Activated CD8-positive, alpha-beta memory T cell treated with anti-CD3 and anti-CD28 coated beads, Interleukin-2, amount 50 U/mL, for 4 hours (primary cell): ENCODE measurements around the gene LRFN3.
"Not testable (repeated sequence)": the region's sequence is repeated elsewhere in the genome, so short reads cannot be mapped to it uniquely, and the experiment has no call there.

Experiments used
- DNase-seq: peaks from one replicate; pipeline ENCODE4 v3.0.0-alpha.2; 2020

Gene LRFN3

DNA sequence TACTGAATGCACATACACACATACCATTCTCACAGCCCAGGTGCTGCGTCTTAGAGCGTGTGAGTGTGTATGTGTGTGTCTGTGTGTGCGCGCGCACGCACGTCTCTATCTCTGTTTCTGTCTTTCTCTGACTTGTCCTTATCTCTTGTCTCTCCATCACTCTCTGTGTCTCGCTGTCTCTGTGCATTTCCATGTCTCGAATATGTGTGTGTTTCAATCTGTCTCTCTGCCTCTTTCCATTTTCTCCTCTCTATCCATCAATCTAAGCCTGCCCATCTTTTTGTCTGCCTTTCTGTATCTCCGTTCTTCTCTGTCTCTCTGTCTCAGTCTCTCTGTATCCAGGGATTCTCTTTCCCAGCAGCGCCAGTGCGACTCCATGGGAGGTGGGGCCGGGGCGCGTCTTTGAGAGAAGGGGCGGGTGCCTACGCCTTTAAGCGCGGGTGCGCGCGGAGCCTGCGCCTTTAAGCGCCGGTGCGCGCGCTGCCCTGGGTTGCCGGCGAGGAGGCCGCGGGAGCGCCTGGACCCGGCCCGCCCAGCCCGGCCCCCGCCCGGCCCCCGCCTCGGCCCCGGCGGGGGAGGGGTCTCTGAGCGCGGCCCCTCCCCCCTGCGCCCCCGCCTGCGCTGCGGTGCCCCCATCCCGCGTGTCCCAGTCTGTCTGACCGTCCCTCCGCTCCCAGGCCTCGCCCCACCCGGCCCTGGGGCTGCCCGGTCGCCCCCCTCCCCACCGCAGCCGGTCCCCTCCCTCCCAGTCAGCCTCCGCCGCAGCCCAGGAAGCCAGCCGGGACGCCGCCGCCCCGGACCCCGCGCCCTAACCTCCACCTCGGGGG, at the start of gene LRFN3:
Gene LRFN3, plus strand, starts transcription at position 464 of the 827 bp plus-strand sequence. CDS start 3,052 bp downstream, outside the sequence.
- DNase-seq, result peak; percentile 63

- DNase-seq, result no peak
Measured at GRCh38 chr19:35887197-35887596, 49.0 kb upstream of the LRFN3 start.

- DNase-seq, result no peak
Measured at GRCh38 chr19:35888398-35888797, 47.8 kb upstream of the LRFN3 start.

- no peak for DNase-seq
Measured at GRCh38 chr19:35889370-35890112, 46.6 kb upstream of the LRFN3 start.

GRCh38 chr19:35890113-35890650, 46.0 kb upstream of the LRFN3 start:
- no peak for DNase-seq

DNA sequence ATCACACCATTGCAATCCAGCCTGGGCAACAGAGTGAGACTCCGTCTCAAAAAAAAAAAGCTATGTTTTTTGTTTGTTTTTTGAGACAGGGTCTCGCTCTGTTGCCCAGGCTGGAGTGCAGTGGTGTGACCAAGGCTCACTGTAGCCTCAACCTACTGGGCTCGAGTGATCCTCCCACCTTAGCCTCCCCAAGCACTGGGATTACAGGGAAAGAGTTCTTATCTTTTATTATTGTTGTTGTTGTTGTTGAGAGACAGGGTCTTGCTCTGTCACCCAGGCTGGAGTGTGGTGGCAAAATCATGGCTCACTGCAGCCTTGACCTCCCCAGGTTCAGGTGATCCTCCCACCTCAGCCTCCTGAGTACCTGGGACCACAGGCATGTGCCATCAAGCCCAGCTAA, 44.4 kb upstream of the LRFN3 start:
- not testable (repeated sequence) for DNase-seq

DNA sequence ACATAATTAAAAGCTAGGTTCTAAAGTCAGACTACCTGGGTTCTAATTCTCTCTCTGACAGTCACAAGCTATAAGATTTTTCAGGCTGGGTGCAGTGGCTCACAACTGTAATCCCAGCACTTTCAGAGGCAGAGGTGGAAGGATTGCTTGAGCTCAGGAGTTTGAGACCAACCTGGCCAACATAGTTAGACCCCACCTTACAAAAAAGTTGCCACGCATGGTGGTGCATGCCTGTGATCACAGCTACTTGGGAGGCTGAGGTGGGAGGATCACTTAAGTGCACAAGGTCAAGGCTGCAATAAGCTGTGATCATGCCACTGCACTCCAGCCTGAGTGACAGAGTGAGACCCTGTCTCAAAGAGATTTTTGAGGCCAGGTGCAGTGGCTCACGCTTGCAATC, 41.8 kb upstream of the LRFN3 start:
- no peak for DNase-seq

DNA sequence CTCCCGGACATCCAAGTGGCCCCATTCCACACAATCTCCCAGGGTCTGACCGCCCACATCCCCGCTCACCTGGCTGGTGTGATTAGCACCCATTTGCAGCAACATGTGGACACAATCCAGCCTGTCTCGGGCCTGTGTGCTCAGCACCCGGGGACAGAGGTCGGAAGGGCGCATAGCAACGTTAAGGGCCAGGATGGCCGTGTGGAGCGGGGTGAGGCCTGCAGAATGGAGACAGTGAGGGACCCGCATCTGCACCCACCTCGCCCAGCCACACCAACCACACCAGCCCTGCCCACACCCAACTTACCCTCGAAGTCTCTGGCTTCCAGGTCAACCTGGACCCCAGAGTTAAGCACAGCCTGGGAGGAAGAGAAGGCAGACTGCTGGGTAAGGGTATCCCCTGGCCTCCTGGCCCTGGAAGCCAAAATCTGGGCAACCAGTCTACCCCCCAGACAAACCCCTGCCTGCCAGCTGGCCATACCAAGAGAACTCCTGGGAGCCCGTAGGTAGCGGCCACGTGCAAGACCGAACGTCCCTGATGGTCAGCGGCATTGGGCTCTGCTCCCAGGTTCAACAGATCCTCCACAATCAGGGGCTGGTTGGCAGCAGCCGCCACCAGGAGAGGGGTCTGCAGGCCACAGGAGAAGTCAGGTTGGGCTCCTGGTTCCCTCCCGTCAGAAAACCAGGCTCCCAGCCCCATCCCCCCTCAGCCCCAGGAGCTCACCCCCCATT, 40.1 kb upstream of the LRFN3 start:
- no peak for DNase-seq

GRCh38 chr19:35896643-35897040, 39.5 kb upstream of the LRFN3 start:
- no peak for DNase-seq

GRCh38 chr19:35897706-35898451, 38.3 kb upstream of the LRFN3 start:
- no peak for DNase-seq

GRCh38 chr19:35898499-35898809, 37.7 kb upstream of the LRFN3 start:
- DNase-seq, result no peak

DNA sequence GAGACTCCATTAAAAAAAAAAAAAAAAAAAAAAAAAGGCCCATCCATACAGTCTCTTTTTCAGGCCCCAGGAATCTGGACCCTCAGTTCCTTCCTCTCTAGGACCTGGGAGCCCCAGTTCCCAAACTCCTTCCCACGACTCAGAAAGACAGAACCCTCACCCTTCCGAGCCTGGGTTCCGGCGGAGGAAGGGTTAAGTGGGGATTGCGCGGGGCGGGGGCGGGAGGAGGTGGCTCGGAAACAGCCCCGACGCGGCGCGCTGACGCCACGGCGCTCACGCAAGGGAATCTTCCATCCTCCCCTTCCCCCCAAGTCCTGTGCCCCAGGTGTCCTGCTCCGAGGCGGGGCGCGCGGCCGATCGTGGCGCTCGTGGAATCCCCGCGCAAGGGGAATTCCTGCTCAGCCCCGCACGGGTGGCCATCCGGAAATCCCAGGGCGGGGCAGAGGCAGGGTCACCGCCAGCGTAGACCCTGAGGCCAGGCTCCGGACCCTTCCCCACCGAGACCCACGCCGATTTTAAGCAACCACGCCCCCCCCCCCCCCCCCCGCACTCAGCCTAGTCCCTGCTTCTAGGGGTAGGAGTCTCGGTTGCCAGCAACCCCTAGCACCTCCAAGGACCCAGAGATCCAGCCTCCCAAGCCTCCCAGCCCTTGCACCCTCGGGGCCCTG, 36.5 kb upstream of the LRFN3 start:
- DNase-seq, result peak; percentile 88

DNA sequence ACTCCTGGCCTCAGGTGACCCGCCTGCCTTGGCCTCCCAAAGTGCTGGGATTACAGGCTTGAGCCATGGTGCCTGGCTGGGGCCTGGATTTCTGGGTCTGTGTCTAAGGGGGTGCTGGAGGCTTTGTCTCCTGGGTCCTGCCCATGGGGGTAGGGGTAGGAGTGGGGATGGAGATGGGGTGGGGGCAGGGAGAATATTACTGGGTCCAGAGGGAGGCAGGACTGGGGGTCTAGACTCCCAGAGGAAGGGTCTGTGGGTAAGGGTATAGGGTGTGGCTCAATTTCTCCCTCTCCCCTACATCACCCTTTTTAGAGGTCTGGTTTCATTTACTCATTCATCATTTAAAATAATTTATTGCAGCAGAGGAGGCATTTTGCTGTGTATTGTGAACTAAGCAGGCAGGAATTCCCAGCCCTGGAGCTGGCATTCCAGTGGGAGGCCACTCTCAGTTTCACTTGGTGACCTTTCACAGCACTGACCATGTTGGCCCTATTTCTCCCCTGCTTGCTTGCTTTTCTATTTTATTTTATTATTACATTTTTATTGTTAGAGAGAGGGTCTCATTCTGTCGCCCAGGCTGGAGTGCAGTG, 35.0 kb upstream of the LRFN3 start:
- DNase-seq, result no peak

DNA sequence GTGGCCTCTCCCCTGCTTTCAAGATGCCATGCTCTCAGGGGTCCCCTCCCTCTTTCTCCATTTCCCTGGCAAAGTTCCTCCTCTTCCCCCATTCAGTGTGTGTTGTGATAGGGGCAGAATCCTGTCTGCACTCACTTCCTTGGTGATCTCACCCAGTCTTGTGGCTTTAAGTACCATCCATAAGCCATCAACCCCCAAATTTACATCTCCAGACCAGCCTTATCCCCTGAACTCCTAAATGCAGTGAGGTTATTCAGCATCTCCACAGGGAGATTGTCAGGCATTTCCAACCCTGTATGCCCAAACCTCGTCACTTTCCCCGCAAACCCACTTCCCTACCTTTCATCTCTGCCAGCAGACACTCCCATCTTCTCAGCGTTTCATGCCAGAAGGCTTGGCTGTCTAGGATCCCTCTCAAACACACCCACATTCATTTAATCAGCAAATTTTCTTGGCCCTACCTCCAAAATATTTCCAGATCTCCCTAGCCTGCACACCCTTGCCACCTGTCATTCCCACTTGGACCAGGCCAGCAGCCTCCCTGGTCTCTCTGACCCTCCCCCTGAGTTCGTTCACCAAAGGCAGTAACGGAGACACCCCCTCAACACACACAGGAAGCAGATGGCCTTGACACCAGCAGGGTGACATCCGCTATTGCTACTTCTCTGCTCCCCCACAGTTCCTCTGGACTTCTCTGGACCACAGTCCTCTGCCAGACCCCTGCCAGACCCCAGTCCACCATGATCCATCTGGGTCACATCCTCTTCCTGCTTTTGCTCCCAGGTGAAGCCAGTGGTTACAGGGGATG, 34.1 kb upstream of the LRFN3 start, which contains the start of gene HCST:
Gene HCST, plus strand, starts transcription at position 676 of the 808 bp plus-strand sequence. Its CDS starts 65 bp downstream, at position 741.
- DNase-seq, result no peak

- no peak for DNase-seq
Measured at GRCh38 chr19:35902870-35903475, 33.2 kb upstream of the LRFN3 start.

GRCh38 chr19:35903550-35904179, 32.5 kb upstream of the LRFN3 start:
- peak; percentile 92 for DNase-seq

- DNase-seq, result no peak
Measured at GRCh38 chr19:35904311-35905068, 31.7 kb upstream of the LRFN3 start.

DNA sequence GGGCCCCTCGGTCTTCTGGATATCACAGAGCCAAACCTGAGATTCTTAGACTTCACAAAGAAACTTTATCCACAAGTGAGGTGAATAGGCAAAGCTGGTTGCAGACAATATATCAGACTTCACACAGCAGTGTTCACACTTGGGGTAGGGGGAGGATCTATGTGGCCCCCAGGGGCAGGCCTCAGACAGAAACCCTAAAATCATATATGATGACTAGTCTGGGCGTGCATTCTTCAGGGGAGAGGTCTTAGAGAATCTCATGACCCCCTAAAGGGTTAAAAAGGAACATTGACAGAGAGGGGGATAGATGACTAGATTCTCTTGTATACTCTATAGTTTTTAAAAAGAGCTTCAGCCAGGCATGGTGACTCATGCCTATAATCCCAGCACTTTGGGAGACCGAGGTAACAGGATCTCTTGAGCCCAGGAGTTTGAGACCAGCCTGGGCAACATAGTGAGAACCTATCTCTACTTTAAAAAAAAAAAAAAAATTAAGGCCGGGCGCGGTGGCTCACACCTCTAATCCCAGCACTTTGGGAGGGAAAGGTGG, 30.9 kb upstream of the LRFN3 start:
- DNase-seq, result no peak

GRCh38 chr19:35907377-35907745, 28.8 kb upstream of the LRFN3 start:
- no peak for DNase-seq
